NOMO-1 (cell line): ENCODE measurements around the gene FAM98B.

Experiments used
- DNase-seq, 2 experiments: peaks; one replicate each; lab custom pipeline; 2025; ENCODE audit not compliant: unreplicated experiment in 2 of 2; lab: John Stamatoyannopoulos, UW

Gene FAM98B

DNA sequence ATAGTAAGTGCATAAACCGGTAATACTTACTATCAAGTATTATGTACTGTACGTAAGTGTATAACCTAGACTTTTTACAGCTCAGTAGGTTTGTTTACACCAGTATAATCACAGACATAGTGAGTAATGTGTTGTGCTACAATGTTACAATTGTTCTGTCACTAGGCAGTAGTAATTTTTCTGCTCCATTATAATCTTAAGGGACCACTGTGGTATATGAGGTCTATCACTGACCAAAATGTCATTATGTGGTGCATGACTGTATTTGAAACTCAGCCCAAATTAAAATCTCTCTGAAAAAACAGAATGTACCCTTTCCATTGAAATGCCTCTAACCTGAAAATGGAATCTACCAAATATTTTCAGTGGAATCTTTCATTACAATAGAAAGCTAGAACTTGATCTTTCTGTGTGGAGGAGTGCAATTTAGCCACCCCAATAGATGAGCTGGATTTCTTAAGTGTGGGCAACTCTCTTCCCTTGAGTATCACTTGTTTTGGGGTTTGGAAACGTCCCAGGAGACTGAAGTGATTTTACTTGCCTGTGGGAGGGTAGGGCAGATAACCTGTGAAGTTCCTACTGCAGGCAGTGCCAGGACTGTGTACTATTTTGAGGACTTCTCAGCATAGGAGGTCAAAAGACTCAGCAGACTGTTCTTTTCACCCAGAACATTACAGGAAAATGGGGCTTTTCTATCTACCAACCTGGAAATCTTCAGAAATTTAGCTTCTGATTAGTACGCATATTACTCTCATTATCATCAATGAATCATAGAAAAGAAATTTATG lies 50.9 kb downstream of the FAM98B start:
- DNase-seq, result no peak

DNA sequence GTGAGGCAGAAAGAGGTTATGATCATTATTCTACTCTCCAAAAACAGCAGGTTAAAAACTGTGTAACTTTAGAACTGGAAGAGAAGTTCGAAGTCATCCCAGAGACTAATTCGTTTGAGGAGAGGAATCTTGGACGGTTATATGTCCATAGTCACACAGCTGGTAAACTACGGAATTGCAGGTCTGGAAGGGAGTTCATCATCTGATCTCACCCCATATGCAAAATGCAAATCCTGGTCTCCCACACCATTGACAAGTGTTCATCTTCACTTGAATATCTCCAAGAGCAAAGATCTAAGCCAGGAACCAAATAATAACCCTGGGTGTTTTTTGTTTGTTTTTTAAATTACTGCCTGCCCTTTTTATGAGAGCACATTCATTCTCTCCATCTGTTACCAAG lies 53.1 kb downstream of the FAM98B start:
- DNase-seq, result no peak

DNA sequence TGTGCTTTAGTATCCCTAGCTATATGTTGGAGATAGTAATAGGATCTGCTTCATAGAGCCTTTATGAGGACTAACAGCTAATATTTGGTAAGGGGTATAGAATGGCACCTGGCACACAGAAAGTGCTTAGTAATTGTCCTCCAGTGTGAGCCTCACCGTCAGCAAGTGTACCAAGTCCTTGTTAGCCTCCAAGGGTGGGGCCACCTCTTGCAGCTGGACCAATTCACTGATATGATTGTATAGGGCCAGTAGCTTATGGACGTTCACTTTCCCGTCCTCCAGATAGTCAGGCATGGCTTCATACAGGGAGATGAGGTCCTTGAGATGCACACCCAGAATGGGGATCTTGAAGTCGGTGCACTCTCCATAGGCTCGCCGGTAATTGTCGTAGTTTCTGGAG lies 53.6 kb downstream of the FAM98B start:
- no peak for DNase-seq

DNA sequence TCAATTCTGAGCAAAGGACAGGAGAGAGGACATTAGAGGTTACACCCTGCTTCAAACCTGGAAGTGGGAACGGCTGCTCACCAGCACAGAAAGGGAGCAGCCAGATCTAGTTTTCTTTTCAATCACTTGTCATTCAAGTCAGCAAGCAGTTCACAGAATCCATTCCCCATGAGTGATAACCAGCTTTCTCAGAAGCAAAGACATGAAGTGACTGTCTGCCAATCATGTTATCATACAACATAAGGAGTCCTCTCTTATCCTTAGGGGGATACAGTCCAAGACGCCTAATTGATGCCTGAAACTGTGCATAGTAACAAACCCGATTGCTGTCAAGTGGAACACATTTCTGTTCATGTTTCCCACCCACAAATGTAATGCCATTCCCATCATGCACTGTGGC lies 54.7 kb downstream of the FAM98B start:
- DNase-seq, result no peak

DNA sequence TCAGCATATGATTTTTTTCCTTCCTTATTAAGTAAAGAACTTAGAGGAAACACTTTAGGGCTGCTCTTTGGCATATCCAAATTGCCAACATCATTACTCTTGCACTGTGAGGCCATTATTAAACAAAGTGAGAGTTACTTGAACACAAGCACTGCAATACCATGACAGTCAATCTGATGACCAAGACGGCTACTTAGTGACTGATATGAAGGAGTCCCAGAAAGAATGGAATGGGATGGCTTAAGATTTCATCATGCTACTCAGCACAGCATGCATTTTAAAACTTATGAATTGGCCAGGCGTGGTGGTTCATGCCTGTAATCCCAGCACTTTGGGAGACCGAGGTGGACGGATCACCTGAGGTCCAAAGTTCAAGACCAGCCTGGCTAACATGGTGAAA lies 55.2 kb downstream of the FAM98B start:
- no peak for DNase-seq

DNA sequence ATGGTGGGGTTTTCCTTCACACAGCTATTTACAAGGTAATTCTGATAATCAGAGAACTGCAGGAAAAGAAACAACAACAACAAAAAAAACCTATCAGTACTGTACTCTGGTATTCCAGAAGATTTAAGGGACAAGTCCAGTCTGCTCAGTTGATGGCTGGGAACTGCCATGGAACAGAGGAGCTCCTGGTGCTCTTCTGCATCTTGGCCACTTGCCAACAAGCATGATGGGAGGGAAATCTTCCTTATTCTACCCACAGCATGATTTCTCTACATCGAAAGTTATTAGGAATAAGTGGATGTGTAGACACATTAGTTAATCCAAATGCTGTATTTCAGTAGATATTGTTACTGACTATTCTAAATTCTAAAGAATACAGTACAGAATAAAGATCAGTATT lies 59.0 kb downstream of the FAM98B start:
- no peak for DNase-seq

DNA sequence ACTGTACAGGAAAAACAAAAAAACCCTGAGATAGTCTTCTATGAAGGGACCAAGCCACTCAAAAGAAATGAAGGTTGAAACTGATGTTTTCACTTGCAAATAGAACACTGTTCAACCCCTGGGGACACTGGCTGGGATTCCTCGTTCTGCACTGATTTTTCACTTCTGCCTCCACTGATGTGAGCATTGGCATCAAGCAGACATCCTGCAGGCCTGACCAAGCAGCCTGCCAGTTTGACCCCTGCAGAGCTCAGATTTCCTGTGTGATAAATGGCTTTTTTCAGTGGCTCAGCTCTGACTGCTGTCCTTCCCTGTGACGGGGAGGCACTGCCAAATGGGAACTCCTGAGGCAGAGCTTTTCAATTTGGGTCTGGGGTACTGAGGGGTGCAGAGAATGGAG lies 60.7 kb downstream of the FAM98B start:
- no peak for DNase-seq

DNA sequence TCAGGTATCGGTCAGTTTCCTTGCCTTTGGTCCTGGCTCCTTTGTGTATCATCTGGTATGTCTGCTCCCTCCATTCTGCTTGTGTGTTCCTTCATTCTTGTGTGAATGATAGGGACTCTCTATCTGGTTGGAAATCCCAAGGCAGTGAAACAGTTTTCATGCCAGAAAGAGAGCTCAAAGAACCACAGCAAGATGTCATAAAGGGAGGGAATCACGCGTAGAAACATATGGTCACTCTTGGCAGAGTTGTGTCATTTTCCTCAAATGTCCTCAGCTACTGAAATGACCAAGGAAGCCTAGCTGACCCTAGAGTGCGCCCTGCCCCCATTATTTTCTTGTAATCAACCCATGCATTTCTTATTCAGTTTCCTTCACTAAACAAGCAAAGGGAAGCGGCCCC lies 62.7 kb downstream of the FAM98B start:
- no peak for DNase-seq

DNA sequence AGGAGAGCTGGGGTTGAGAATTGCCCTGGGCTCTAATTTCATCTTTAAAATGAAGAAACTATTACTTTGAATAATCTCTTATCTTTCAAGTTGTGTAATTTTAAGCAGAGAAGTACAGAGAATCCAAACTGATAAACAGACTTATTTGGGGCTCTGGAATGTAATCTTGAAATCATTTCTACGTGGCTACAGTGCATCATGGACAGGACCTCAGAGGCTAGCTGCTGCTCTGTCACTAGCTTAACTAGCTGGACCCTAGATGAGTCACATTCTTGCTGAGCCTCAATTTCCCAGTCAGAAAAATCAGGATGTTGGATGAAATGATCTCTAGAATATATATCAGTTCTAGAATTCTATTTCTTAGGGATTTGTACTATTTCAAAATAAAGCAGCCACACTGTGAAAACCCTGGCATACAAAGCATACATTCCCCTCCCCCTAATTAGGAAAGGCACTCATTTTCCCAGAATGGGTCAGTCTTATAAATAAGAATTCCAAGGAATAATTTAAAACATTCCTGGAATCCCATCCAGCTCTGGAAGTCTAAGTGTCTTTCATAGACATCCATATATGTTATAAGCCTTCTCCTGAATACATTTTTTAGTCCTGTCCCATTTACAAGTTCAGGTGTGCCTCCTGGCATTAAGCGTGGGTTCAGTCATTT lies 63.5 kb downstream of the FAM98B start:
- DNase-seq, result no peak

DNA sequence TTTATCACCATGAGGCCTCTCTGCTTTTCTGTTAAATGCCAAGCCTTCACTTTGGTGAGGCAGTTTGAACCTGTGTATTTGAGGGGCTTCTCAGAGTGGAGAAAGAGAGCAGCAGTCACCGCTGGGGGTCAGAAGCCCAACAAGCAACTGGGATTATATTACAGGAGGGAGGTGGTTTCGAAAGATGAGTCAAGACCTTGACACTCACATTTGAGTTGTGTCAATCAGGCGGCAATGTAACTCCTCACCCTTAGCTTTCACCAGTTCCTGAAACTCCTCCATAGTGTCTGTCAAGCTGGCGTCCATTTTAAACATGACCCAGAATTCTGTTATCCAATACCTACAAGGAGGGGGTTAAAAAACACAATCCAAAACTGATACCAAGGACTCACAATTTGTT lies 64.2 kb downstream of the FAM98B start:
- DNase-seq, result no peak

DNA sequence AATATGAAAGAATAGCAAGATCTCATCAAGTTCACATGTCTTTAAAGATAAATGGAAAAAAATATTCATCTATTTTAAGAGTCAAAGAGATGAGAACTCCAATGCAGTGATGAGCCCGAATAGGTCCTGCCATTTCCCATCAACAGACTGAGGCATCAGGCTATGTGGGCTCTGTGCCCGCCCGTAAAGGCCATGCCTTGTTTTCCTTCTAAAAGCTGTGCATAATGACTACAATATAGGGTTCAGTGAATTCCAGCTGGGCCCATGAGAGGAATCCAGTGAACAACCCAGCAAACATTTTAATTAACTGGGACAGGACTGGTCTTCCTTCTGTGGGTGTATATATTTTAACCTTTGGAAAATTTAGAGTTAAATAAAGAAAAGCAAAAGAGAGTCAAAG lies 66.1 kb downstream of the FAM98B start:
- no peak for DNase-seq

DNA sequence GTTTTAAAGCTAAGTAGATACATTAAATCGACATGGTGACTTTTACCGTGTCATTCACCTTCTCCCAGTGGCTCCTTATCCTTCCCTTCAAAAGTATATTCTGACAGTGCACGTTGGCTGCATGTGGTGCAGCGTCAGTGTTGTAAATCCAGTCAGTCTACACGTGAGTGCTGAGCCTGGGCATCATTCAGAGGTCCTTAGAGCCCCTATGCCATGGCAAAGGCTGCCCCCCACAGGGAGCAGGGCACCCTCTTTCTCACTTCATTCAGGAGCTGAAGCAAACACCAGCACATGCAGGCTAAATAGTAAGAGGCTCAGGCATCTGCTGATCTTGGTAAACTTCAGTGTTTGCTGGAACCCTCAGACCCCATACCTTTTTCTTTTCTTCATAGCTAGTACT lies 67.4 kb downstream of the FAM98B start:
- no peak for DNase-seq

DNA sequence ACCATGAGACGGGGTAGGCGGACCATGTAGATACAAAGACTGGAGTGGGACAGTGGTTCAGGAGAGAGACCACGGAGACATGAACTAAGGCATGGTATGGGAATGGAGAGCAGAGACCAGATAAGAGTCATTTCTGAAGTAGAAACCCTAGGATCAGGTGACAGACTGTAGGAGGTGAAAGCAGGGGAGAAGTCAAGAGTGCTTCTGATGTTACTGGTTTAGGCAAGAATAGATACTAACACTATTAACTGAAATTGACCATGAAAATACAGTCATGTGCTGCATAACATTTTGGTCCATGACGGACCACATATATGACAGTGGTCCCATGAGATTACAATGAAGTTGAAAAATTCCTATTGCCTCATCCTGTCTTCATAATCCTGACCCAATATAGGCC lies 69.0 kb downstream of the FAM98B start:
- DNase-seq, result no peak

DNA sequence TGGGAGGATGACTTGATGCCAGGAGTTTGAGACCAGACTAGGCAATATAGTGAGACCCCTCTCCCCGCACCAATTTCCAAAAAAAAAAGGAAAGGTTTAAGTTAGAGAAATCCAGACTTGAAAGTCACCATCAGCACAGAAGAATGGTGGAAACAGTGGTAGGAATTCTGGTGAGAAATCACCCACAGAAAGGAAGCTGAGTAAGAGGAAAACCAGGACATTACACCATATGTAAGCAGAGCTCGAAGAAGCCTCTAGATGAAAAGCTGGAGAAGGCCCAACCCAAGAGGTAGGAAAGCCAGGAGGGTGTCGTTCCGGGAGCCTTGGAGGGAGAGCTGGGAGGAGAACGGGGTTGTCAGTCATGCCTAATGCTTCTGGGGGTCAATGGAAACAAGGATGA lies 70.2 kb downstream of the FAM98B start:
- DNase-seq, result no peak

DNA sequence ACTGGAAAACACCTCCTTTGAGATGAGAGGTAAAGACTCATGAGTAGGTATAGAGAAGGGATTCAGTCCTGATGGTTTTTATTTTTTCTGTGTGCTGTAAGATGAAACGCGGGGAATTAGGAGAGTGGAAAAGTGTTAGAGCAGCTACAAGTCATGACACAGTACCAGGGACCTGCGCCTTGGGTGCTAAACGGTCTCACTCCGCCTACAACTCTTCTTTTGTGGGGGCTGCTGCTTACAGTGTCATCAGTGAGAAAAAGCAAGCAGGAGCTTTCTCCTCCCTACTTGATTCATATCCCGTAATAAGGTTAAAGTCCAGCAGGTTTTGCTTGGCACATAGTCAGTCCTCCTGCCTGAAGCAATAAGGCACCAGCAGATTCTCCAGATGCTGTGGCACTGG lies 71.6 kb downstream of the FAM98B start:
- DNase-seq, result no peak

DNA sequence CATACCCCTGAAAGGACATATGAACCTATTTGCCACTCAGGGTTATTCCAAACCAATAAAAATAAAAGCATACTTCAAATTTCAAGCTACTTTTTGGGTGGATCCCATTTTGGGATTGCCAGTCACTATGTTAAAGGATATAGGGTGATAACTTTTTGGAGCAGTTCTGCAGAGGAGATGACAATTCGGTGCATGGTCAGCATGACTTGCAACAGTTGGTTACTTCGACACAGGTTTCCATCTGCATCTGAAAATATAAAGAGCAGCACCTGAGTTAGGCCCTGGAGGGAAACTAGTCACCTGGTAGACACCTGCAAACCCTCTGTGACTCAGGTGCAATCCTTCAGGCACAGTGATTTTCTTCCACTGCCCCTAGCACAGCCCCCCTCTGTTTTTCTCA lies 72.2 kb downstream of the FAM98B start:
- DNase-seq, result no peak

DNA sequence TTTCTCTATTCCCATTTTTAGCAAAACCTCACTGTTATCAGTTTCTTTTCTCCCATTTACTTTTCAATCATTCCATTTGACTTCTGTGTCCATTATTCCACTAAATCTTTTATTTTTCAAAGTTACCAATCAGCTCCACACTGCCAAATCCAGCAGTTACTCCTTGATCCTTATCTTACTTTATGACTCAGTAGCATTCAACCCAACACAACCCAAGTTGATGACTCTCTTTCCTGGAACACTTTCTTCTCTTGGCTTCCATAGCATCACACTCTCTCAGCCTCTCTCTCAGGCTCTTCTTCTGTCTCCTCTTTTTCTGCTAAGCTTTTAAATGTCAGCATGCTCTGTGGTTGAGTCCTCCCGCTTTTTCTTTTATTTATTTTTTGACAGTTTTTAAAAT lies 74.4 kb downstream of the FAM98B start:
- DNase-seq, result no peak

DNA sequence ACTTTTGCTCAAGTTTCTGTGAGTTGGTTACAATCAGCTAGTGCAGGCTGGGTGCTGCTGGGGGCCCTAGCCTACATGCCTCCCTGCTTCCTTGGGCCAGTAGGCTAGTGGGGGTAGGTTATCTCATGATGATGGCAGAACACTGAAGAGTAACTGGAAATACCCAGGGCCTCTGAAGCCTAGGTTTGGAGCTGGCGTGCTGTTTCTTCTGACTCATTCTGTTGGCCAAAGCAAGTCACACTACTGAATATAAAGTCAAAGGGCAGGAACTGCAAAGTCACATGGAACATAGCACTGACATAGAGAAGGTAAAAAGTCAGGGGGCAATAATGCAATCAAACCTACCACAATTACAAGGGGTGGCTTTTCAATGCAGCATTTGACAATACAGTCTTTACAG lies 76.2 kb downstream of the FAM98B start:
- DNase-seq, result no peak

DNA sequence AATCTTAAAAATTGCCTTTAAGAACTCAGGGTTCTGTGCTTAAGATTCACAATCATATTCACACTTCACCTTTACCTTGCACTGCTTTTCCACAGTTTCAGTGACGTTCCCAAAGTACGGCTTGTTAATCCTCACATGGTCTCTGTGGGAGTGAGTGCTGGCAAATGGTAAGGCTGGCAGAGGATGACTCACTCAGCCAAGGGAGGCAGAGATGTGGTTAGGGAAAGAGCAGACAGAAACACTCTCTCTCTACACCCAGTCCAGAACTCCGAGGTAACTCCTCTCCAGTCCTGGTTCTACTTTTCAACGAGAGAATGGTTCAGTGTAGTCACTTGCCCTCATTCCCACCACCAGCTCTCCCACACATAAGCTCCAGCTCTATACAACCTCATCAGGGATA lies 77.6 kb downstream of the FAM98B start:
- DNase-seq, result no peak

DNA sequence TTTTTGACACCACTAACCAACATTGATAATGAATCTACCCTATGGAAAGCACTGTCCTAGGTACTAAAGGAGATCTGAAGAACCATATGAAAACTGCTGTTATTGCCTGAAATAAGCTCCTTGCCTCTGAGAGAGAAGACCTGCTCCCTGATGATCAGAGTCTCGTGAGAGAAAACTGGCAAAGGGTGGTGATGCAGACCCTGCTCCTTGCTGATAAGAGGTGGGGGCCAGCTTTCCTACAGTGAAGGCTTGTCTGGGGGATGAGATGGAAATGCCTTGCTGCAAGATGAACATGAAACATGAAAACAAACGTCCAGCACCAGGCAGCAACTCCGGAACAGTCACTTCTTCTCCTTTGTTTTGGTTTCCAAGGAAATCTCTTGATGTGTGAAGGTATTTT lies 78.8 kb downstream of the FAM98B start:
- no peak for DNase-seq

DNA sequence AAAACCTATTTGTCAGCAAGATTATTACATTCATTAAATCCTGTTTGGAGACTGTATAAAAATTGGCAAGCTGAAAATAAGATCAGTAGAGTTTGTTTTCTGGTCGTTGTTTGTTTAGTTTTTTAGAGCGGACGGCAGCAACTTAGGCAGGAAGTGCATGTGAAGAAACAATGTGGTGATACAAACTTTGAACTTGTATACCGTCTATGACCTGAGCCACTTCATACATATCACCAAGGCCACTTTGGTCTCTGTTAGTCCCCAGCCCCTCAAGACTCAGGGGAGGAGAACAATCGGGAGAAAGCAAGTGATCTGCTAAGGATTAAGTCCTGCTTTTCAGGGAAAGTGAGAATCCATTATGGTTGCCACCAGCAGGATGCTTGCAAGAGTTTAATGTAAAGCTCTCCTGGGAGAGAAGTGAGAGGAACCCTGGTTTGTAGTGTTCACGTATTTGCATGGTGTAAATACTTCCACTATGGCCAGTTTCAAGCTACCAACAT lies 79.5 kb downstream of the FAM98B start:
- no peak for DNase-seq

DNA sequence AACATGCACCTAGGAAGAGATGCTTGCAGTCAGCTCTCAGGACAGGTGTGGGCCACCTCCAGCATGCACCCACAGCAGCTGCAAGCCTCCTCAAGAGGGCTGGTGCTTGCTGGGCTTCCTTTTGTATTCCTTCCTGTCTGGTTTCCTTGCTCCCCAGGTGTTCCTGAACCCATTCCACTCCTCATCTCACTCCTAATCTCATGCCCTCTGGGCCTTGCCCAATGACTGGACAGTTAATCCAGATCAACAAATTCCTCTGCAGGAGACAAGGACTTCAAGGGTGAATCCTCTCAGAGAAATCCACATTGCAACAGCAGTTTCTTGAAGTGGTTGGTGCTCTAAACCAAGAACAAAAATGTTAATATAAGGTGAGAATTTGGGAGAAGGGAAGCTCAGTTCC lies 80.0 kb downstream of the FAM98B start:
- DNase-seq, result no peak

DNA sequence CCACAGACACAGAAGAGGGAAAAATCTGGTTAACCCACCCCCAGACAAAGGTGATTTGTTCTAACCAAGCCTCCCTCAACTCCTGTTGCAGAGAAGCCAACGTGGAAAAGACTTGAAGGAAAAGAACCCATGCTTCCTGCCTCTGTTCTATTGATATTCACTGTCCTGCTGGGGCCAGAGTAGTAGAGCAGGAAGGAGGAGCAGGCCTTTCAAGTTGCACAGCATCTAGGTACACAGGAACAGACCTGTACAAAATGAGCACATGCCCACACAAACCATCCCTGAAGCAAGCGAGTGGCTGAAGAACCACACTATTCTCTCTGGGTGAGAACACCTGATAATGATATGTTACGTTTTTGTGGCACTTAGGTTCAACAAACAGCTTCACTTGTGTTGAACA lies 80.8 kb downstream of the FAM98B start:
- no peak for DNase-seq
